ENCODE results near the gene FBP2. TPM values are rescaled to one million over a fixed set of nuclear protein-coding genes. Genes with fewer than 3 reads are reported as not detected.

FBP2 gene
- total RNA-seq, 1 donor from 2014 or later: 0.33 TPM

DNA sequence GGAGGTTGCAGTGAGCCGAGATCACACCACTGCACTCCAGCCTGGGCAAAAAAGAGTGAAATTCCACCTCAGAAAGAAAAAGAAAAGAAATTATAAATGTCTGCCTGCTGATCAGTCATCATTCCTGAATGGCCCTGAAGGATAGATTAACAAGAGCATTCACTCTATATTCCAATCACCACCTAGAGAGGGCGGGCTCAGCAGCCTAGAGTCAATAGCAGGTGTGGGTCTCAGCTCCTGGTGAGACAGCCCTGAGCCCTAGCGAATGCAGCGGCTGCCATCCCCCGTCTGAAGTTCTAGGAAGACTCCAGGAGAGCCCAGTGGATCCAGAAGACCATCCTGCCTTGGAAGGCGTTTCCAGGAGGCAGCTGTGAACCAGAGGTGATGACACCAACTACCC is 33.7 kb upstream of the FBP2 start:
- intact Hi-C loops (cut with micrococcal nuclease): no loop called here
- peaks cover 19% of the 10 kb centered on the region for H3K27me3 ChIP-seq (ENCODE audit: low read depth)

GRCh38 chr9:94625835-94626234 is 32.2 kb upstream of the FBP2 start:
- Histone ChIP-seq H3K4me3 (no peak overlapping the region), H3K27me3 (ENCODE audit: low read depth) (peaks cover 11% of the 10 kb centered on the region), H3K4me1 (no peaks in the 10 kb centered on the region), H3K27ac (replicated peaks) (no peak overlapping the region), H3K36me3 (no peaks in the 10 kb centered on the region), H3K9me3 (replicated peaks) (no peaks in the 10 kb centered on the region)
- TF ChIP-seq, protein P1, sequence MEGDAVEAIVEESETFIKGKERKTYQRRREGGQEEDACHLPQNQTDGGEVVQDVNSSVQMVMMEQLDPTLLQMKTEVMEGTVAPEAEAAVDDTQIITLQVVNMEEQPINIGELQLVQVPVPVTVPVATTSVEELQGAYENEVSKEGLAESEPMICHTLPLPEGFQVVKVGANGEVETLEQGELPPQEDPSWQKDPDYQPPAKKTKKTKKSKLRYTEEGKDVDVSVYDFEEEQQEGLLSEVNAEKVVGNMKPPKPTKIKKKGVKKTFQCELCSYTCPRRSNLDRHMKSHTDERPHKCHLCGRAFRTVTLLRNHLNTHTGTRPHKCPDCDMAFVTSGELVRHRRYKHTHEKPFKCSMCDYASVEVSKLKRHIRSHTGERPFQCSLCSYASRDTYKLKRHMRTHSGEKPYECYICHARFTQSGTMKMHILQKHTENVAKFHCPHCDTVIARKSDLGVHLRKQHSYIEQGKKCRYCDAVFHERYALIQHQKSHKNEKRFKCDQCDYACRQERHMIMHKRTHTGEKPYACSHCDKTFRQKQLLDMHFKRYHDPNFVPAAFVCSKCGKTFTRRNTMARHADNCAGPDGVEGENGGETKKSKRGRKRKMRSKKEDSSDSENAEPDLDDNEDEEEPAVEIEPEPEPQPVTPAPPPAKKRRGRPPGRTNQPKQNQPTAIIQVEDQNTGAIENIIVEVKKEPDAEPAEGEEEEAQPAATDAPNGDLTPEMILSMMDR (IDR thresholded peaks at IDR 0.05; ENCODE audit: borderline replicate concordance): no peak
- DNase-seq: no peak
- intact Hi-C loops (cut with micrococcal nuclease): no loop called here

More for the DNA sequence above, 33.7 kb upstream of the FBP2 start:
- no peaks in the 10 kb centered on the region for H3K4me1 ChIP-seq
- H3K27ac ChIP-seq (replicated peaks): no peak overlapping the region
- no peak for DNase-seq
- TF ChIP-seq, protein P1 (IDR thresholded peaks at IDR 0.05; ENCODE audit: borderline replicate concordance): no peak
- H3K36me3 ChIP-seq: no peaks in the 10 kb centered on the region
- no peak overlapping the region for H3K4me3 ChIP-seq
- no peaks in the 10 kb centered on the region for H3K9me3 ChIP-seq (replicated peaks)

DNA sequence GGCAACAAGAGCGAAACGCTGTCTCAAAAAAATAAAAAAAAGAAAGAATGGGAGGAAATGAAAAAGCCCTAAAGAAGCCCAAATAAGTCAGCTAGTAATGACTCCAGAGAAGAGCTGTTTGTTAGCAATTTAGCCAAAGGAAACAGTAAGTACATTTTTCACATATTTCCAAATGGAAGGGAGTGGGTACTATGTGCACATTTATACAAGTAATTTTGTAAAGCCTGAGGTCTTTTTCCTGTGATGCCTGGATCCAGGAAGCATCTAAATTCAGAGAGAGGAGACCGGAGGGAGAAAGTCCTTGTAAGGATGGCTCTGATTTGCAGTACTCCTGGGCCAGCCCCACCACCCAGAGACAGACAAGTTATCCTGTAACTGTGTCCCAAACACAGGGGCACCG is 31.0 kb upstream of the FBP2 start:
- Histone ChIP-seq H3K36me3 (no peaks in the 10 kb centered on the region), H3K4me1 (no peaks in the 10 kb centered on the region), H3K27me3 (ENCODE audit: low read depth) (peaks cover 4% of the 10 kb centered on the region), H3K4me3 (no peak overlapping the region), H3K9me3 (replicated peaks) (no peaks in the 10 kb centered on the region), H3K27ac (replicated peaks) (no peak overlapping the region)
- intact Hi-C loops (cut with micrococcal nuclease): no loop called here
- DNase-seq: no peak
- TF ChIP-seq, protein P1 (IDR thresholded peaks at IDR 0.05; ENCODE audit: borderline replicate concordance): no peak

- TF ChIP-seq, protein P1 (IDR thresholded peaks at IDR 0.05; ENCODE audit: borderline replicate concordance): peak; percentile 35
- Histone ChIP-seq H3K9me3 (replicated peaks) (no peaks in the 10 kb centered on the region), H3K4me3 (no peak overlapping the region), H3K36me3 (no peaks in the 10 kb centered on the region), H3K27ac (replicated peaks) (no peak overlapping the region), H3K27me3 (ENCODE audit: low read depth) (peaks cover 4% of the 10 kb centered on the region), H3K4me1 (no peaks in the 10 kb centered on the region)
- intact Hi-C loops (cut with micrococcal nuclease): no loop called here
- DNase-seq: no peak
Measured at GRCh38 chr9:94623253-94623652, 29.6 kb upstream of the FBP2 start.

GRCh38 chr9:94622087-94622800 is 28.6 kb upstream of the FBP2 start:
- TF ChIP-seq, protein P1 (IDR thresholded peaks at IDR 0.05; ENCODE audit: borderline replicate concordance): no peak
- Histone ChIP-seq H3K4me1 (no peaks in the 10 kb centered on the region), H3K9me3 (replicated peaks) (no peaks in the 10 kb centered on the region), H3K4me3 (no peak overlapping the region), H3K27me3 (ENCODE audit: low read depth) (peaks cover 4% of the 10 kb centered on the region), H3K27ac (replicated peaks) (no peak overlapping the region), H3K36me3 (no peaks in the 10 kb centered on the region)
- DNase-seq: no peak
- intact Hi-C loops (cut with micrococcal nuclease): no loop called here

All from left ventricle myocardium inferior (tissue), 1 donor.